CD4-positive, alpha-beta T cell treated with Interleukin-12 subunit alpha and Interleukin-12 subunit beta, for 1 hour (primary cell): Measurements from ENCODE around the gene TBX1.
"Not testable (repeated sequence)": the region's sequence is repeated elsewhere in the genome, so short reads cannot be mapped to it uniquely, and the experiment has no call there.

Experiments used
- DNase-seq: peaks from one replicate; pipeline ENCODE4 v3.0.0-alpha.2; 2020

Gene TBX1

GRCh38 chr22:19785461-19786263 lies 25.1 kb downstream of the TBX1 start:
- no peak for DNase-seq

DNA sequence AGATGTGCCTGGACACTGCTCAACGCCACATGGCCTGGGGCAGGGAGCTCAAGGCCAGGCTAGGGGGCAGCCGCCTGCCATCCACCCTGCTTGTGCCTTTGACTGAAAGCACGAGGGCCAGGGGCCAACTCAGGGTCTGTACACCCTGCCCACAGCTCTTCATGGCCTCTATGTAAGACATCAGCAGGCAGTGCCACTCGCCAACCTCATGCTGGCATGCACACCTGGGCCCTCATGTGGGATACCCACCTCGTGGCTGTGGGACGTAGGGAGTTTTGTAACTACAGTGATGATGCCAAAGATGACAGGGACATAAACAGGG lies 25.6 kb downstream of the TBX1 start:
- no peak for DNase-seq

- no peak for DNase-seq
Observed at GRCh38 chr22:19786959-19787848, 26.6 kb downstream of the TBX1 start.

- DNase-seq = no peak
Observed at GRCh38 chr22:19787849-19788141, 27.2 kb downstream of the TBX1 start.

DNA sequence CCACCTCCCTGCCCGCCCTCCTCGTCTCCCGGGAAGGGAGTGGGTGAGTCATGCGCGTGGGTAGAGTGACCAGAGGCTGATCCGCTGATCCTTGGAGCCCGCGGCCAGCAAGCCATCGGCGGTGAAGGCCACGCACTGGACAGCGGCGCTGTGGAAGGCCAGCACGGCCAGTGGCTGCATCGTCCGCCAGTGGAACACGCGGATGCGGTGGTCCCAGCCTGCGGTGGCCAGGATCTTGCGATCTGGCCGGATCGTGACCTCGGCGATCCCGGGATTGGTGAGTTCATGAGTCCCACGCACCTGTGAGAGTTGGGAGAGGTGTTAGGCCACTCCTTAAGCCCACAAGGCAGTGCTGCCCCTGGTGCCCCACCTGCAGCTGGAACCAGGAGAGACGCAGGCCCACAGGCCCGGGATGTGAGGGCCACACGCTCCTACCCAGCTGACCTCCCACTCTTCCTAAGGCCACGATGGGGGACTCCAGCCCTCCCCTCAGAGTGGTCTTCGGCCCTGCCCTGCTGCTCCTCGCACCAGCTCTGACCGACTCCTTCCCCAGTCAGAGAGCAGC lies 28.2 kb downstream of the TBX1 start:
- DNase-seq = no peak

GRCh38 chr22:19789406-19789805 lies 28.8 kb downstream of the TBX1 start:
- DNase-seq = no peak

DNA sequence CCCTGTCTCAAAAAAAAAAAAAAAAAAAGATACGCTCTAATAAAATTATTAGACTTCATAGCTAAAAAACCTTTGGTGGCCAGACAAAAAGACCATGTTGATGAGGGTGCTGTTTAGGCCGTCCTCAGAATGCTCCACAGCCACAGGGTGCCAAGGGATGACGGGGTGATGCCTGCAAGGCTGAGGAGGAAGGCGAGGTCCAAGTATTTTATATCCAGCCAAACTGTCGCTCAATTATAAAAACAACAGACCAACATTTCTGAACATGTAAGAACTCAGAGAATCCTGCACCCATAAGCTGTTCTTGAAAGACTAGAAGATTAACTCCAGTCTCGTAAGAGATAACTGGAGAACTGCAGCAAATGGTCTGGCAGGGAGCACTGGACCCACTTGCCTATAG lies 29.2 kb downstream of the TBX1 start:
- no peak for DNase-seq

- no peak for DNase-seq
Observed at GRCh38 chr22:19791243-19791642, 30.7 kb downstream of the TBX1 start.

DNA sequence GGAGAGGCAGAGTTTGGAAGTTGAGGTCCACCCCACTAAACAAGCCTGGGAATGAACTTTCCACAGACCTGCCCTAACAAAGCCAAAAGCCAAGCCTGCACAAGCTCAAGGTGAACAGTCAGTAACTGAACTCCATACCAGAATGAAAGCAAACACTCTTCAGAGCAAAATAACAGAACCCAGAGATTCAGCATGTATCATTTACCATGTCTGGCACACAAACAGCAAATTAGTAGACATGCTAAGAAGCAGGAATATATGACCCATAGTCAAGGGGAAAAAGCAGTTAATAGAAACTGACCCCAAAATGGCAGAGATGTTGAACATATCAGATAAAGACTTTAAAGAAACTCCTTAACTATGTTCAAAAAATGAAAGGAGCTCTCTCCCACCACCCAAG lies 31.3 kb downstream of the TBX1 start:
- no peak for DNase-seq

DNA sequence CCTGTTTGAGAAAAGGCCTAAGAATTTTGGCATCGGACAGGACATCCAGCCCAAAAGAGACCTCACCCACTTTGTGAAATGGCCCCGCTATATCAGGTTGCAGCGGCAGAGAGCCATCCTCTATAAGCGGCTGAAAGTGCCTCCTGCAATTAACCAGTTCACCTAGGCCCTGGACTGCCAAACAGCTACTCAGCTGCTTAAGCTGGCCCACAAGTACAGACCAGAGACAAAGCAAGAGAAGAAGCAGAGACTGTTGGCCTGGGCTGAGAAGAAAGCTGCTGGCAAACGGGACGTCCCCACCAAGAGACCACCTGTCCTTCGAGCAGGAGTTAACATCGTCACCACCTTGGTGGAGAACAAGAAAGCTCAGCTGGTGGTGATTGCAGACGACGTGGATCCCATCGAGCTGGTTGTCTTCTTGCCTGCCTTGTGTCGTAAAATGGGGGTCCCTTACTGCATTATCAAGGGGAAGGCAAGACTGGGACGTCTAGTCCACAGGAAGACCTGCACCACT lies 31.9 kb downstream of the TBX1 start:
- DNase-seq = not testable (repeated sequence)

GRCh38 chr22:19793161-19793560 lies 32.6 kb downstream of the TBX1 start:
- no peak for DNase-seq

DNA sequence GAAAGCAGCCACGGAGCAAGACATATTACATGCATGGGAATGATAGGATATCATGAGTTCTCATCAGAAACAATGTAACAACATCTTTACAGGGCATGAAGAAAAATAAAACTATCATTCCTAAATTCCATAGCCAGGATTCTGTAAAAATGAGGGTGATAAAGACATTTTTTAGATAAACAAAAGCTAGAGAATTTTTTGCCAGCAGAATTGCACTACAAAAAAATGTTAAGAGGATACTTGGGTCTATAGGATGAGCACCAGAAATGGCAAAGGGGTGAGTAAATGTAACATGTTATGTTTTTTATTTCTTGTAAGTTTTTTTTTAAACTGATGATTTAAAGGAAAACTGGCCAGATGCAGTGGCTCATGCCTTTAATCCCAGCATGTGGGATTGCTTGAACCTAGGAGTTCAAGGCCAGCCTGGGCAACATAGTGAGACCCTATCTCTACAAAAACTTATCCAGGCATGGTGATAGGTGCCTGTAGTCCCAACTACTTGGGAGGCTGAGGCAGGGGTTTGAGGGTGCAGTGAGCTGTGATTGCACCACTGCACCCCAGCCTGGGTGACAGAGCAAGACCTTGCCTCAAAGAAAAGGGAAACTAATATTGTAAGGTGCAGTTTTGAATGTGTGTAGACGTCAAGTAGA lies 33.2 kb downstream of the TBX1 start:
- no peak for DNase-seq

DNA sequence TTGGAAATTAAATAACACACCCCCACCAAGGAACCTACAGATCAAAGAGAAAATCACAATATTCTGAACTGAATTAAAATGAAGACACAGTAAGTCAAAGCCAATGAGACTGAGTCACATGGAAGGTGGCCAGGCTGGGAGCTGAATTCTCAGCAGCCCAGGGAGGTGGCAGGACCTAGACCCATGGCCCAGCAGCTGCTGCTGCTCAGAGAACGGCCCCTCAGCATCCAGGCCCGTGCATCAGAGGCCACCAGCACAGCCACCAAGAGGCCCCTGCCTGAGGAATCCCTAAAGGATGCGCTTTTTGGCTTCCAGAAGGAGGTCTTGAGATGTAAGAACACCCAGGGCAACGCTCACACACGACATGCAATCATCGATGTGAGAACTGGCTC lies 35.0 kb downstream of the TBX1 start:
- no peak for DNase-seq

- no peak for DNase-seq
Observed at GRCh38 chr22:19796160-19796559, 35.6 kb downstream of the TBX1 start.

- DNase-seq = no peak
Observed at GRCh38 chr22:19797086-19798002, 36.8 kb downstream of the TBX1 start.

DNA sequence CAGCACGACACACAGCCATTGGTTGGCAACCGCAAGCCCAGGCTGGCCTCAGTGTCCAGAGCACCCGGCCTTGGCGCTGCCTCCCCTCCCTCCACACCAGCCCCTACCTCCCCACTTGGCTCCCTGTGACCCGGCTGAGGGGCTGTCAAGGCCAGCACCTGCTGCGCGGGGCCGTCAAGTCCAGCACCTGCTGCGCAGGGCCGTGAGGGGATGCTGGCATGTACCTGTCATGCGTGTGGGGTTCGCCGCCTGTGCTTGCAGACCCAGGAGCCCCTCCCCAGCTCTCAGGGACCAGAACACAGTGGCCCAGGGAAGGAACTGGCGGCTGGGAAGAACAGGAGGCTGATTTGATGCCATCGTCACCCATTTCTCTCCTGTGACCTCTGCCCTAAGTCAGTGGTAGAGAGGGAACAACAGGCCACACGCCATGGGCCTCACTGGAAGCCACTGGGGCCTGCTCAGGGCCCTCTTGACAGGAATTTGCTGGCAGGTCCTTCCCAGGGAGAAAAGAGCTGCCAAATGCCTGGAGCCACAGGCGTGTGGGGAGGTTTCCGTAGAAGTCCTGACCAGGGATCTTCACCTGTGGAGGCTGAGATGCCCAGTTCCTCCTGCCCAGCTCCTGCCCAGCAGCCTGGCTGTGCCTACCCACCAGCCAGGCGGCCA lies 37.6 kb downstream of the TBX1 start:
- no peak for DNase-seq

DNA sequence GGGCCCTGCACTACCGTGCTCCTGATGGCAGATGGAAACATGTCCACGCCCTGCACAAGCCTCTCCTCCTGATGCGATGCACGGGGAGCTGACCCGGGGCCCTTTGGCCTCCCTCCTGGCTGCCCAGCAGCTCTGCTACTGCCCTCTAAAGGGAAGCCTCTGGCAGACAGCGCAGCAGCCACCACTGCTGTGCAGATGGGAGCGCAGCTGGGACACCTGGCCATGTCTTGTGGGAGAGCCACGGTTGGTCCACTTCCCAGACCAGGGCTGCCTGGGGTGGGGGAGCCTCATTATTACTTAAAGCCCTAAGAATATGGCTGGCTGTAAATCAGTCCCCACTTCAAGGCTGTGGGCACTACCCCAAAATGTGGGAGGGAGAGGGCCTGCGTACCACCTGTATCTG lies 38.3 kb downstream of the TBX1 start:
- DNase-seq = no peak

DNA sequence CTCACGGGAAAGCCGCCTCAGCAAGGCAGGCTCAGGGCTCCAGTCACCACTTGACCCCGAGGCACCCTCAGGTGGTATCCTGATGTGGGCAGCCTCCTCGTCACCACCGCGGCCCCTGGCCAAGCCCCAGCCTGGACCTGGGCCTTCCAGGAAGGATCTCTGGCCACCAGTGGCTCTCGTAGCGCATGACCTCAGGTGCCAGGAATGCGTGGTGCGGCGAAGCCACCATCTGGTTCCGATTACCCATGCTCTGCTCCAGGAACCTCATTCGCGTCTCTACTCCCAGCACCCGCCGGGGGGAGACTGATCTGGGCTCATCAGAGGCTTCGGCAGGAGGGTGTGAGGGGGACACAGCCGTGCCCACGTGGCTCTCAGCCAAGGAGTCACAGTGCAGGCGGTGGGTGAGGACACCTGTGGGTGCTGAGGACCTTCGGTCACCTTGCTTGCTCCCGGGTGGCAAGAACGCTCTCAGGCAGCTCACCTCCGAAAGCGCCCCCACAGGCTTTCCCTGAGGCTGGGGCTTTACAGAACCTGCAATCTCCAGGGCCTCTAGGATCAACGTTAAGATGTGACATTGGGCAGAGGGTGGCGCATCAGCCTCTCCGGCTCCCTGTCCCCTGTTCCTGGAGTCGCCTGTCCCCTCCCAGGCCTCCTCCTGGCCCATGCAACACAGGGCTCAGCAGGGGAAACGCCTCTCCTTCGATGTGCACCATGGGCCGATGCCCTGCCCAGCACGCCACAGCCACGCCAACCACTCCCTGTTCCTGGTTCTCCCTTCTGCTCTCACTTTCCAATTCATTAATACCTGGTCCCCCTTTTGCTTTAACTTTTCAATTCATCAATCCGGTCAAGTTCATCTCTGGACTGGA lies 39.0 kb downstream of the TBX1 start:
- DNase-seq = no peak

DNA sequence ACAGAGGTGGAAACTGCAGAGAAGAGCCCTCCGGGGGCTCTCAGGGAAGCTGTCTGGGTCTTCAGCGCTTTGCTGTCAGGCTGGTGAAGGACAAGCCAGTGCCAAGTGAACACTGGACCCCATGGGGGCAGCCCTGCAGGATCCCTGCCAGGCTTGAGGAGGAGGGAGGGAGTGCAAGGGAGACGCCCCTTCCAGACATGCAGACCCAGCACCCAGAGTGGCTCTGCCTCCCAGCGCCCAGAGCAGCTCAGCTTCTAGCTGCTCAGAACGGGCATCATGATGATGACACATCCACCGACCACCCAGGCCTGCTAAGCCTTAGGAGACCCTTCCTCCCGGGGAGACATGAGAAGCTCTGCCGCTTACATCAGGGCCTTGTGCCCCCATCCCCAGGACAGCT lies 39.7 kb downstream of the TBX1 start:
- DNase-seq = no peak

- DNase-seq = no peak
Observed at GRCh38 chr22:19800761-19801244, 40.2 kb downstream of the TBX1 start.
